Astrocyte of the spinal cord (primary cell): ENCODE measurements around the gene CA12.

Experiments
- DNase-seq: peaks from one replicate; pipeline ENCODE4 v3.0.0; 2011; ENCODE audit warnings: low read depth, low spot score
- H3K4me3 ChIP-seq: 2 replicates; pipeline ENCODE4 v1.5.1; 2011; ENCODE audit warnings: low read depth, mild to moderate bottlenecking, low read length, moderate library complexity
- in situ Hi-C: cut with HindIII; loops from 2 replicates; pipeline ENCODE4 v1.10.0; 2017; ENCODE audit warnings: low sequenced_read_pairs
- TF ChIP-seq, protein P1 (sequence below): IDR thresholded peaks from 2 replicates; pipeline ENCODE4 v1.5.1; 2012; ENCODE audit warnings: low read depth, mild to moderate bottlenecking, low read length, inconsistent platforms

Gene CA12

DNA sequence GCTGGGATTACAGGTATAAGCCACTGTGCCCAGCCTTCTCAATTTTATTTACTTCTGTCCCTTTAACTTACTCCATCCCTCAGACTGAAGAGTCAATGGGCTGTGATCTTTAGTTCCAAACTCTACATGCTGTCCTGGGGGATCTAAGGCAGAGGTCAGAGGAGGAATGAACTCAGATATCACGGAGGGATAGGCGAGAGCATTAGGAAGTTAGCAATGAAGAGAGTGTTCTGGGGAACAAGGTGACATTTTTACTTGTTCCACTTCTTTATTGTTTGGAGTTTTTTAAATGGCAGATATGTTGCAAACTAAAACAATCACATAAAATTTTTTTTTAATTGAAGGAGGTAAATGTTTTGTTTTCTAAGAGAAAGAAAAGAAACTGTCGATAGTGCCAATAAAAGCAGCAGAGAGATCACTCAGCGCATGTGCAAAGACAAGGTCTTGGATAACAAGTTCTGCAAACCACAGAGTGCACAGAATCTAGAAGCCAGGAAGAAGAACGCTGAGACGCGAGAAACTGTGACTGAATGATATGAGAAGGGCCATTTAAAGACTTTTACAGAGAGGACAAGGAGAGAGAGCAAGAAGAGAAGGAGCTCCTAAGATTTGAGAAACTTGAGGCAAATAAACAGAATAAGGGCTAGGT lies 10.8 kb upstream of the CA12 start:
- no peak overlapping the region for H3K4me3 ChIP-seq
- in situ Hi-C loops: no loop called here
- TF ChIP-seq, protein P1, sequence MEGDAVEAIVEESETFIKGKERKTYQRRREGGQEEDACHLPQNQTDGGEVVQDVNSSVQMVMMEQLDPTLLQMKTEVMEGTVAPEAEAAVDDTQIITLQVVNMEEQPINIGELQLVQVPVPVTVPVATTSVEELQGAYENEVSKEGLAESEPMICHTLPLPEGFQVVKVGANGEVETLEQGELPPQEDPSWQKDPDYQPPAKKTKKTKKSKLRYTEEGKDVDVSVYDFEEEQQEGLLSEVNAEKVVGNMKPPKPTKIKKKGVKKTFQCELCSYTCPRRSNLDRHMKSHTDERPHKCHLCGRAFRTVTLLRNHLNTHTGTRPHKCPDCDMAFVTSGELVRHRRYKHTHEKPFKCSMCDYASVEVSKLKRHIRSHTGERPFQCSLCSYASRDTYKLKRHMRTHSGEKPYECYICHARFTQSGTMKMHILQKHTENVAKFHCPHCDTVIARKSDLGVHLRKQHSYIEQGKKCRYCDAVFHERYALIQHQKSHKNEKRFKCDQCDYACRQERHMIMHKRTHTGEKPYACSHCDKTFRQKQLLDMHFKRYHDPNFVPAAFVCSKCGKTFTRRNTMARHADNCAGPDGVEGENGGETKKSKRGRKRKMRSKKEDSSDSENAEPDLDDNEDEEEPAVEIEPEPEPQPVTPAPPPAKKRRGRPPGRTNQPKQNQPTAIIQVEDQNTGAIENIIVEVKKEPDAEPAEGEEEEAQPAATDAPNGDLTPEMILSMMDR: no peak
- DNase-seq: no peak

DNA sequence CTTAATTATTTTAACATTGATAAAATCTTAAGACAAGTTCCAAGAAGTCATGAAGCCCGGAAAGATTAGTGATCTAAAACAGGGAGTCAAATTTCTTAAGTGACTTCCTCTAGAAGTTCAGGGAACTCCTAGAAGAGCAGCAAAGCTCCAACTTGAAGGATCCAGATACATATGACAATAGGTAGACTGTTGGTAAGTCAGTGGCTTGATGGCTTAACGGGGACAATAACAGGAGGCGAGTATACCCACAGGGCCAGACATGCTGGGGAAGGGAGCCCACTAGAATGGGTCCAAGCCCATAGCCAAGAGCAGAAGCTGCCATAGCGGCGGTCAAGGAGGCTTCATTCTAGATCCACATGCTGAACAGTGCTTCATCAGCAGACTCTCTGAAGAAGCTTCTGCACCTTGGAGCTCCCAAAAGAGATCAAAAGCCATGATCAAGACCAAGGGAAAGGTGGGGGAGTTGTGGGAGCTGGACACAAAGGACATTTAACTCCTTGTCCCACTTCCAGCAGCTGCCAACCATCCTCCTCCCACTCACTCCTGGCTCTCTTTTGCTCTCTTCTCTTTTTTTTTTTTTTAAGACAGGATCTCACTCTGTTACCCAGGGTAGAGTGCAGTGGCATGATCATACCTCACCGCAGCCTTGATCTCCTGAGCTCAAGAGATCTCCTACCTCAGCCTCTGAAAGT lies 10.2 kb upstream of the CA12 start:
- no peak overlapping the region for H3K4me3 ChIP-seq
- TF ChIP-seq, protein P1: no peak
- in situ Hi-C loops: no loop called here
- DNase-seq: no peak

DNA sequence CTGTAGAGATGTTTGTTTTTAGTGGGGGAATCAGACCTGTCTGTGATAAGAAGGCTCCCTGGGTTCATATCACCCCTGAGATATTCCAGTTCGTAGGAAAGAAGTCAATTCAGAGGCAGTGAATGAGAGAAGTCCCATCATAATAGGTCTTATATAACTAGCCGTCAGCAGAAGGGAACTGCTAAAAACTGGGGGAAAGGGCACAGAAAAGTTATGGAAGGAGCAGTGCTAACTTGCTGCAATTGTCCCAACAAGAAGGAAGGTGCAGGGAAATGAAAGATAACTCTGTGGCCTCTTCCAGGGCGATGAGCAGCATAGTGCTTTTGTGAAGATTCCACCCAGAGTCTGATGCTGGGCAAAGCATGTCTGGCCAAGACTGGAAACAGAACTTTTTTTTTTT lies 9.0 kb upstream of the CA12 start:
- no peak overlapping the region for H3K4me3 ChIP-seq
- DNase-seq: no peak
- in situ Hi-C loops: no loop called here
- TF ChIP-seq, protein P1: no peak

GRCh38 chr15:63389902-63390670 lies 8.4 kb upstream of the CA12 start:
- DNase-seq: no peak
- TF ChIP-seq, protein P1: no peak
- in situ Hi-C loops: no loop called here
- H3K4me3 ChIP-seq: no peak overlapping the region

DNA sequence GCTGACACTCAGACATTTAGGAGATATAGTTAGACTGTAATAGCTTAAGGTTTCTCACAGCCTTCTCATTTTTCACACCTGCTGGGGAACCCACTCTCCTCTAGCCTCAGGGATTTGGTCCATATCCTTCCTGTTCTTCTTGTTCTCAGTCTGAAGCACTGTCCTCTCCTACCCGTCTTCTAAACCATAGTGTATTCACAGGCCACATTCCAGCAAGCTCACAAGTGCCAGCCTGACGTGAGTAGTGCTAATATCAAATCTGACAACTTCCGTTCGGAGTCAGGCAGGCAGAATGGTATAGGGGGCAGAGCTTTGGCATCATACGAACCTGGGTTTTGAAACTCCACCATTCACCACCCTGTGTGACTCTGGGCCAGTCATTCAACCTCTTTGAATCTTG lies 6.9 kb upstream of the CA12 start:
- in situ Hi-C loops: no loop called here
- no peak for DNase-seq
- TF ChIP-seq, protein P1: no peak
- no peak overlapping the region for H3K4me3 ChIP-seq

DNA sequence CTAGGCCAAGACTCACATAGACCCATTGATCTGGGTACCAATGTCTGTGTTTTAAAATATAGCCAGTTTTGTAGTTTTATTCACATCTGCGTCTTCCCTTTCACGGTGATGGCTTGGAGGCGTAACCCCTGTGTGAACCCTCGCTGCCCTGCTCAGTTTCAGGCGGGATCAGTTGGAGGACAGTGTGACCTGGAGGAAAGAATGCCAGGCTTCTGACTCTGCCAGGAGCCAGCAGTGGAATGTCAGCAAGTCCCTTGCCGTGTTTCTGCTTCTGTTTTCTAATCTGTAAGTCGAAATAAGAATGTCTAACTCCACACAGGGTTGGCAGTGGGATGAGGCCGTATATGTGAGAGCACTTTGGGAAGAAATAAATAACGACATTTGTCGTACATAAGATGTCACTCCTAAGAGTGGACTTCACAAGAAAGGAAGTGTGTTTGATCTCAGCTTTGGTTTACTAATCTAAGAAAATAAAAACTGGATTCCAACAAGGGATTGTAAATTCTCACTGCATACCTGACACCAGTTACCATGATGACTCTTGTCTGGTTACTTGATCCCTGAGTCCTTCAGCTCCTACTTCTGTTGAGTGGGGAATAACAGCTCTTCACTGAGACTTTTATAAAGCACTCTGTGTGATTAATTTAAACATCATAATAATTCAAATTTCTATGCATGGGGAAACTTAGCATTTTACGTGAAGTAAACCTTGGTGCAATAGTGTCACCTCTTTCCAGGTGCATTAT lies 6.3 kb upstream of the CA12 start:
- DNase-seq: no peak
- TF ChIP-seq, protein P1: no peak
- in situ Hi-C loops: no loop called here
- H3K4me3 ChIP-seq: no peak overlapping the region
